Activated B cell treated with CpG ODN at 0.5 μM for 24 hours (primary cell): ENCODE measurements around the gene KAZN. TPM values are rescaled to one million over a fixed set of nuclear protein-coding genes. Genes with fewer than 3 reads are reported as not detected.

ENCODE experiments used
- ATAC-seq: fragments of 200-7000 bp; cut with Tn5 transposase; one replicate; pipeline ENCODE4 v1.10.0; 2021; ENCODE audit warnings: low read depth, mild to moderate bottlenecking, moderate library complexity
- CTCF ChIA-PET: fragments of 350-600 bp; sonication (Branson Sonifier 250); formaldehyde crosslinking; loops from one replicate; lab custom pipeline; 2021; ENCODE audit warnings: antibody characterized with exemption; lab: Charles Lee
- POLR2A ChIA-PET: fragments of 350-600 bp; sonication (Branson Sonifier 250); formaldehyde crosslinking; loops from one replicate; lab custom pipeline; 2021; ENCODE audit warnings: antibody characterized with exemption; lab: Charles Lee
- DNase-seq: peaks from one replicate; pipeline ENCODE4 v3.0.0; 2022
- H3K27ac Mint-ChIP-seq: one replicate; pipeline ENCODE4 v1.8.0; 2020; ENCODE audit warnings: mixed read lengths
- H3K27me3 Mint-ChIP-seq: one replicate; pipeline ENCODE4 v1.8.0; 2021; ENCODE audit warnings: mixed read lengths
- H3K36me3 Mint-ChIP-seq: one replicate; pipeline ENCODE4 v1.8.0; 2021; ENCODE audit warnings: low read depth, mixed read lengths
- H3K4me1 Mint-ChIP-seq: one replicate; pipeline ENCODE4 v1.8.0; 2021; ENCODE audit warnings: mixed read lengths
- H3K4me3 Mint-ChIP-seq: one replicate; pipeline ENCODE4 v1.8.0; 2020; ENCODE audit warnings: mild to moderate bottlenecking, mixed read lengths
- H3K9me3 Mint-ChIP-seq: one replicate; pipeline ENCODE4 v1.8.0; 2020; ENCODE audit warnings: mixed read lengths
- CTCF ChIP-seq: fragments of 200-600 bp; IDR thresholded peaks from one replicate; pipeline ENCODE4 v1.8.0; 2022; ENCODE audit warnings: antibody characterized with exemption, mild to moderate bottlenecking
- intact Hi-C: fragments of 100-400 bp; cut with micrococcal nuclease; formaldehyde crosslinking; loops from one replicate; pipeline ENCODE4 v1.15.1; 2024
- total RNA-seq: library from RNA; stranded (reverse); gene quantifications from 2 replicates; pipeline ENCODE4 v1.2.3, GENCODE V29; 2022

Gene KAZN
- total RNA-seq, 1 donor from 2014 or later, result 0.73 TPM

GRCh38 chr1:15048437-15048980 lies 450.0 kb downstream of the KAZN start:
- H3K4me1 Mint-ChIP-seq, result no peaks in the 10 kb centered on the region
- H3K36me3 Mint-ChIP-seq, result no peaks in the 10 kb centered on the region
- POLR2A ChIA-PET, result no interaction called here
- H3K9me3 Mint-ChIP-seq, result peaks cover 6% of the 10 kb centered on the region
- H3K27me3 Mint-ChIP-seq, result no peaks in the 10 kb centered on the region
- intact Hi-C loops, result loop anchor here (10.0 kb wide), 1 partner anchor 1084 kb away; no protein-coding TSS in a partner anchor
- no peak overlapping the region for H3K4me3 Mint-ChIP-seq
- H3K27ac Mint-ChIP-seq, result no peak overlapping the region
- ATAC-seq, result no peak
- TF ChIP-seq CTCF, result no peak
- CTCF ChIA-PET, result no interaction called here
- DNase-seq, result no peak

GRCh38 chr1:15049067-15049466 lies 450.6 kb downstream of the KAZN start:
- ChIA-PET CTCF (no interaction called here), POLR2A (no interaction called here)
- DNase-seq, result no peak
- Mint-ChIP-seq H3K4me1 (no peaks in the 10 kb centered on the region), H3K36me3 (no peaks in the 10 kb centered on the region), H3K27me3 (no peaks in the 10 kb centered on the region), H3K27ac (no peak overlapping the region), H3K4me3 (no peak overlapping the region), H3K9me3 (peaks cover 6% of the 10 kb centered on the region)
- intact Hi-C loops, result loop anchor here (10.0 kb wide), 1 partner anchor 1084 kb away; no protein-coding TSS in a partner anchor
- ATAC-seq, result no peak
- no peak for TF ChIP-seq CTCF

GRCh38 chr1:15051882-15052528 lies 453.5 kb downstream of the KAZN start:
- ChIA-PET CTCF (no interaction called here), POLR2A (no interaction called here)
- no peak for DNase-seq
- no peak for ATAC-seq
- H3K27me3 Mint-ChIP-seq, result no peaks in the 10 kb centered on the region
- H3K27ac Mint-ChIP-seq, result no peak overlapping the region
- peaks cover 6% of the 10 kb centered on the region for H3K9me3 Mint-ChIP-seq
- no peaks in the 10 kb centered on the region for H3K4me1 Mint-ChIP-seq
- no peak for TF ChIP-seq CTCF
- intact Hi-C loops, result no loop called here
- no peaks in the 10 kb centered on the region for H3K36me3 Mint-ChIP-seq
- no peak overlapping the region for H3K4me3 Mint-ChIP-seq

- H3K36me3 Mint-ChIP-seq, result no peaks in the 10 kb centered on the region
- CTCF ChIA-PET, result no interaction called here
- H3K4me3 Mint-ChIP-seq, result no peak overlapping the region
- H3K27ac Mint-ChIP-seq, result no peak overlapping the region
- TF ChIP-seq CTCF, result no peak
- no peaks in the 10 kb centered on the region for H3K27me3 Mint-ChIP-seq
- POLR2A ChIA-PET, result no interaction called here
- H3K4me1 Mint-ChIP-seq, result no peaks in the 10 kb centered on the region
- intact Hi-C loops, result no loop called here
- no peak for ATAC-seq
- no peak for DNase-seq
- peaks cover 6% of the 10 kb centered on the region for H3K9me3 Mint-ChIP-seq
Observed at GRCh38 chr1:15053153-15053552, 454.7 kb downstream of the KAZN start.

GRCh38 chr1:15055736-15056415 lies 457.4 kb downstream of the KAZN start:
- intact Hi-C loops, result no loop called here
- Mint-ChIP-seq H3K9me3 (peaks cover 6% of the 10 kb centered on the region), H3K36me3 (no peaks in the 10 kb centered on the region), H3K27ac (no peak overlapping the region), H3K4me1 (no peaks in the 10 kb centered on the region), H3K4me3 (no peak overlapping the region), H3K27me3 (no peaks in the 10 kb centered on the region)
- ChIA-PET CTCF (interaction anchor here (1.4 kb wide), 1 partner anchor 9 kb away, joined by 4 read pairs; no protein-coding TSS in a partner anchor), POLR2A (no interaction called here)
- no peak for ATAC-seq
- DNase-seq, result no peak
- no peak for TF ChIP-seq CTCF
